GM18517 (cell line): ENCODE measurements around the gene PLCH1.

Experiments used
- ATAC-seq: cut with Tn5 transposase; IDR thresholded peaks from one replicate; pipeline ENCODE4 v1.9.1; 2021; ENCODE audit warnings: mild to moderate bottlenecking, moderate library complexity; ENCODE audit not compliant: unreplicated experiment

PLCH1 gene

DNA sequence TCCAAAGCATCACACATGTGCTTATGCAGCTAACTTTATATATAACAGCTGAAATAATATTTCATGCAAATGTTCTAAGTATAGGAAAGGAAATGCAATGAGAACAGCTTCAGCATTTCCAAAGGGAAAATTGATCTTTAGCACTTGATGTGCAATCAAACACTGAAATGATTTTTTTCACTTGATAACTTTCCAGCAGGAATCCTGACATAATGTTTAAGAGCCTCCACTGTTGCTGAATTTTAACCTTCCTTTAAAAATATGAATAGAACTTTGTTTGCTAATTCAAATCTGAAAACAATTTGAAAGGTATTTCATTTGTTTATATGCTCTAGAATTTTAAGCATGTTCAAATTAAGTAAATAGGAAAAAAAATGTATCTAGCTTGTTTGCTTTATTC is 354.5 kb downstream of the PLCH1 start:
- ATAC-seq = no peak

DNA sequence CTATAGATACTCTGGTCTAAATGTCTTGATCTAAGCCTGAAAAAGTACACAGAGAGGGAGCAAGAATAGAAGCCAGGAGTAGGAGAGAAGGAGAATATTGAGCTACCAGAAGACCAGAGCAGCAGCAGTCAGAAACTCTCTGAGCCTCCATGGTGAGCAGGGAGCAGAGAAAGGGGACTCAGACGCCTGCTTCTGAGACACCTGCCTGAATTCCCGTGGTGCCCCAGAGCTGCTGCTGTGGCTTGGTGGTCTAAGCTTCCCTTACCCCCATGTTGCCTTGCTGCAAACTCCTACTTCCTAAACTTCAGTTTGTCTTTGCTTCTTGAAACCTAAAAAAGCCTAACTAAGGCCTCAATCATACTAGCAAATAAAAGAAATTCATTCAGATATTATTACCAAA is 356.5 kb downstream of the PLCH1 start:
- ATAC-seq = no peak

DNA sequence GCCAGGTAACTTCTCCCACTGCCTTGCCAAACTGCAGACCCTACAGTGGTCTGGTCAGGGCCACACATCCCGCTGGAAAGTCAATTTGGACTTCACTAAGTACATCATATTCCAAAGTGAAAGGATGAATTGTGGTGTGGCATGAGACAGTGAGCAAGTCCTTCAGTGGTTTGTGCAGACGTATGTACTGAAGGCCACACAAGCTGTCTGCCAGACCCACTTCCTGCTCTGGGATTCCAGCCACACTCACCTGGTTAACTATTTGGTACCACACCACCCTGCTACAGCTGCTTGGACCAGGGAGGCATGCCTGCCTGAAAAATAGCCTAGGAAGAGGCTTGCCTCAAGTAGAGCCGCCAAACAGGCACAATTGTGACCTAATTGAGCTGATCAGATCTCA is 357.3 kb downstream of the PLCH1 start:
- no peak for ATAC-seq

DNA sequence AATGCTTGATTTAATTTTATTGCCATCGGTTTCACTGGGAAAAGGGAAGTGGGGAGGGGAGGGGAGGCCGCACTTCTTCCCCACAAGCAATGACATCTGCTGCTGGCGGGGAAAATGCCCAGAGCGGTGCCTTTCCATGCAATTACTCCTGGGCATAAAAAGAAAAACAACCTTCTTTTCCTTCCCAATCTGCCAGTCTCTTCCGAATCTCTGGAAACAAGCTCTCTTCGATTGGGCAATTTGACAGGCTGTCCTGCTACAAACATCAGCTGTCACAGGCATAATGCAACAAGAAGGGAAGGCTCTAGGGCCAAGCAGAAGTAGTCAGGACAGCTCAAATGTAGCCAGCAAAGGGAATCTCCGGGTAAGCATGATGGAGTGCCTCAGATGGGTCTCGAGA is 358.0 kb downstream of the PLCH1 start:
- no peak for ATAC-seq

DNA sequence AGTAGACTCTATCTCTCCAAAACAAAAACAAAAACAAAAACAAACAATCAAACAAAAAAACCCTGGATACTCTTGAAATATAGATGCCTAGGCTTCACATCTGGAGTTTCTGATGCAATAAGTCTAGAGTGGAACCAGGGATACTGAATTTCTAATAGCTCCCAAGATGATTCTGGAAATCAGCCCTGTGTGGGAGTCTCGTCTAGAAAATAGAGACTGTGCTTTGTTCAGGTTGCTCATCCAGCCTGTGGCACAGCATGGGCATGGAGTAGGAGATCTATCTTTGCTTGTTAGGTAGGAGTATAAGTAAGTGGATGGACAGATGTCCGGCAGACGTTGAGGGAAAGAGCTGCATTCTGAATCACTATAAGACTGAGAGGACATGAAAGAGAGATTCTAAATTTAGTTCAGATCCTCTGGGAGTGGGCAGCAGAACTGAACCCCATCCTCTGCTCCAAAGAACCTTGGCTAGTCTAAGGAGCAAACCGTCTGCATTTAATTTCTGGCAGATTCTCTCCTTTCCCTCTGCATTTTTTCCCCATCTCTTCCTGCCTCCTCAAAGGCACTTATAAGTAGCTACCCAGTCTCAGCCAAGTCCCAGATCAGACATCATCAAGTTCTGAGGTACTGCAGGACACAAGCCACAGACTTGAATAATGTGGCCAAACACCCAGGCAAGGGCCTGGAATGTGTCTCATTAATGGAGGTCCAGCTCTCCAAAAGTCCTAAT is 358.8 kb downstream of the PLCH1 start:
- ATAC-seq = no peak

DNA sequence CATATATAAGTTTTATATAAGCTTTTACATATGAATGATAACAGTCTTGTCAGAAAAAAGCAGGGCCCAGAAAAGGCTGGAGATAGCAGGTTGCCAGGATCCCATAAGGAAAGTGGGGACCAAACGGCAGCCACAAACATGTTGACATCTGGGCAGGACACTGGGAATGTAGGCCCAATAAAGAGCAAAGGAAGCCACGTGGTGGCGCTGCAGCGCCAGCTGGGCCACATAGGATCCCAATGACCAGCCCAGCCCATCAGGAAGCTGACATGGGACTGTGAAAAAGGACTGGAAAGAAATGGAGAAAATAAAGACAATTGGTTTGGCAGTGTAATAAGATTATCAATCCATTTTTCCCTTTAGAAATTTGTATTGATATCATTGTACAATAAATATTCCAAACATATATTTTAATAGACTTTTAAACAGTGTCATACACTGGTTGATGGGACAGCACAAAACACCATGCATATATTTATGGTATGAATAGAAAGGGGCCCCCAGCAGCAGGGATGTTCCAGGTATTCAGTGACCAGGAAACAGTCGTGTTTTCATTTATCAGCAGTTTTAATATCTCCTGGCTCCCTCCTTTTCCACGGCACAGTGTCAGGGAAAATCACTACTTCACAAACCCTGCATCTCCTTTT is 362.4 kb downstream of the PLCH1 start:
- ATAC-seq = no peak

DNA sequence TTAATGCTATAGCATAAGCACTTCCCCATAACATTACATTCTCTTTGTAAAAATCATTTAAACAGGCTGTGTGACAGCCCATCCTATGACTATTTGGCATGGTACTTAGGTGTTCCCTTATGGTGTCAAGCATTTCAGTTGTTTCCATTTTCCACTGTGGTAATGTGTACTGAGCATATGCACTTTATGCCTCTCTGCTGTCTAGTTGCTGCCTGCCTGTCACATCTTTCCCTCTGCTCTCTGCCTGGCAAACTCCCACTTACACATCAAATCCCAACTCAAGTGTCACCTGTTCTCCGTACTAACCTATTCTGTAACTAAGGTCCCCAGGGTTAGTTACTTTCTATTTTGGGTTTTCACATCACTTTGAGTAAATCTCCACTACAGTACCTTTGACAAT is 367.0 kb downstream of the PLCH1 start:
- ATAC-seq = no peak

DNA sequence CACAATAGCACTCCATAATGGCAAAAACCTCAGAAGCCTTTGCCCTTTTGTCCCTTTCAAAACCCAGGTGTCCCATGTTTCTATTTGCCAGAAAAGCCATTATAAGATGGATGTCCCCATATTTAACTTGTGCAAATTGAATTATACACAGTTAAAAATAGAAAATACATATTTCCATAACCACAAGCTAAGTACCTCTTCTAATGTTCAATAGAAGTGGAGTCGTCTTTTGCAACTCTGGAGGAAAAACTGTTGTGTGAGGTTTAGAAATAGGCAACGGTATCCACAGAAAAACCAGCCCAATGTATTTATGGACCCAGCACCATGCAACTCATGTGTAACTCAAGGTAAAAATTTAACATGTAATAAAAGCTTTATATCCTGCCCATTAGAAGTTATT is 367.8 kb downstream of the PLCH1 start:
- ATAC-seq = no peak

DNA sequence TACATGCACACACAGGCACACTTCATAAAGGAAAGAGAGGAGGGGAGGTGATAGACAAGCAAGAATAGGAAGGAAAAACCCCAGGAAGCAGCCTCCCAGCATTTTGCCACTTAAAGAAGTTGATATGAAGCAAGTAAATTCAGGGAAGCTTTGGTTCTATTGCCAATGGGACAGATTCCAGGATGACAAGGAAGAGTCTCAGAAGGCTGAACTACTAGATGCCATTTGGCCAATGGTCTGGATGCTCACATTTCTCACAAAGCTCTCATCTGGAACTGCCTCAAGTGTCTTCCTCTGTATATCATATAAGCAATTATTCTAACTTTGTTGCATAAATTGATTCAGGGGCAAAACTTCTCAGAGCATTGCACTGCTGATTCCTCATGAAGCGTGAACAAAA is 372.6 kb downstream of the PLCH1 start:
- ATAC-seq = no peak

DNA sequence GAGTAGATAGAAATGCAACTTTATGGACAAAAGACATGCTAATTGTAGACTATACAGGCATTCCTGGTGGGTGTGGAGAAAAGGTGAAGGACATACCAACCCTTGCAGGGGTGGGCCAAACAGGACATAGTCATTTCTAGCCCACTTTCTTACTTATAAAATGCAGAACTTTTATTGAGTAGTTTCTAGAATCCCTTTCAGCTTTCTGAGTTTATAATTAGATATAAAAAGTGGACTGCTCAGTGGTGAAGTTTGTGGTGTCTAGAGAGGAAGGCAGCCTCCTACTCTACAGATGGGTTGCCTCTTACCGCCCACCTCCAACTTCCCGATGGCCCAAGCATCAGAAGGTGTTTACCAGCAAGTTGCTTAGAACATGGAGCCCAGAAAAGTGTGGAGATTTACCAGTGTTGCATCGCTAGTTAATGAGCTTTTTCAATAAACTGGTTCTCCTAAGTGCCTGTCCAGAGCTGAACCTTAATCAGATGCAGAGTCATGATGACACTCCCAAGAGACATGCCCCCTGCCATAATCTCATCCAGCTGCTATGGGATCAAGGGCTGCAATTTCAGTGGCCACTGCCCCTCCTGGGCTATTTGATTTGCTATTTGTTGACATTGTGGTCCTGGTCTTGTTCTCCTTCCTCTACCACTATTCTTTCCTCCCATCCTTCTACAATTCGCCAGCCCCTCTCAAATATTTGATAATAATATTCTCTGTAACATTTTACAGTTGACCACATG is 373.9 kb downstream of the PLCH1 start:
- ATAC-seq = no peak

DNA sequence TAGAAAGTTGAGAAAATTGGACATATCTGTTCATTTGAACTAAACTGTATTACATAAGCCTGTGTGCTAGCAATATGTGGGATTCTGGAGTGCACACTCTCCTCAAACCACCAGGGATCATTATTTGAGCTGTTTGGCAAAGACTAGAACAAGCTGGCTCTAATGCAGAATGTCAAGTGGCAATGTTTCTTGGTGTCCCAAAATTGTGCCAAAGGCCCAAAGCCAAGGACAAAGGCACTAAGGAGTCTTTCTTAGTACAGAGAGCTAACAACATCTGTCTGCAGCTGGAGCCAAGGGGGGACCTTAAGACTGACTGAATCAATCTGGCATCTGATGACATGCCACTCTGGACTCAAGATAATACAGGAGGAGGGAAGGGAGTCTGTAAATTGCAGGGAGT is 374.7 kb downstream of the PLCH1 start:
- ATAC-seq = no peak

DNA sequence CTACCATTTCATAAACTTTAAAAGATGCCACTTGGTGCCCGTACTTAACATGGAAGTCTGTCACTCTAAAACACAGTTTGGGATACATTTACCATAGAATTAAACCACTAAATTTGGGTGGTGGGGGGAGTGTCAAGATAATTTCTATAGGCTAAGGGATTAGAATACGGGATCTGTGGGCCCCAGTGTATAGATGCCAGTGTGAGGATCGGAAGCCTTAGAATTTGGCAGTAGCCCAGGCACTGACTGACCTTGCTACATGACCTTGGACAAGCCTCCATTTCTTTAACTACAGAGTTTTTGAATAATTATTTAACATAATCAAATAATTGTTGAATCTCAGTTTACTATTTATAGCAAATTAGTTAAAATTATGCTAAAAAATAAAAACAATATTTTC is 375.1 kb downstream of the PLCH1 start:
- ATAC-seq = no peak

DNA sequence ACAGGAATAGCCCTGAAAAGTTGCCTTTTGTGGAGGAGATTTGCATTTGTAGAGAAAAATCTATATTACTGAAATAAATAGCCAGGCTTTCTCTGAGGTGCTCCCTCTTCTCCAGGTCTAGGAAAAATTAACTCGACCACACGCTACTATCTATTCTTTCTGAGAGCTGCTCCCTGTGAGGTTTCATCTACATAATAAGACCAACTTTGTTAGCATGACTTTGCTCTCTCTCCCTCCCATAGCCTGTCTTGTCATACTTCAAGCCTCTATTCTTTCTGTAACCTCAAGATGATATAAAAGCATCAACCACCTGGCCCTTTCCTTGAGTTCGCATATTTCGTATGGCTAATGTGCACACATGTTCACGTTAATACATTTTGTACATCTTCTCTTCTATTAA is 375.6 kb downstream of the PLCH1 start:
- no peak for ATAC-seq

DNA sequence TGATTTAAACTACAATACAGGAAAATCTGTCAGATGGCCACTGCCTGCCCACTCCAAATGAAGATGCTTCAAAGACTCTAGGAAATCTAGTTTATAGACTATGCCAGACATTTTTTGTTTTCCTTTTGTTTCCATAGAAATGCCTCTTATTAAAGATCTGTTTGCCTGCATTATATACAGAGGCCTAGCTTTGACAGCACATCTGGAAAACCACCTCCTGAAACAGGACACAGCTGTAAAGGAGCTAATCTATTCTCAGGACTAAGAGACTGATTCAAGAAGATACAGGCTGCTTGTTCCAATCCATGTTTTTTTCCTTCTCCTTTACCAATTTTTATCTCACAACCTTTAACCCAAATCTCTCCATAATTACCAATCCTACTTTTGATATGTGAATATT is 376.1 kb downstream of the PLCH1 start:
- no peak for ATAC-seq

DNA sequence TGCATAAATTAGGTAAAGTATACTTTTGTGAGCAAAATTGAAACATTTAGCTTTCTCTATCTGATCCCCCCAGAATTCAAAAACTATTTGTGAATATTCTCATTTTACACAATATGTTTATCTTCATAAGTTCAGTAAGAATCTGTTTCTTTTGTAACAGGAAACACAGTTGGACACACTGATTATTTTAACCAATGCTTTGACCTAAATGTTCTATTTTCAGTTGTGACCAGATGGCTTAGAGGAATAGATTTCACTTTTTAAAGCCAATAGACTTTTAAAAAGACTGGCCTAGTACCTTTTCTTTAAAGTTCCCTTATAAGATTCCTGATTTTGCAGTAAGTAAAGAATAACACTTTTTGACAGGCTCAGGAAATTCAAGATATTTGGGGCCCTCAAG is 377.4 kb downstream of the PLCH1 start:
- ATAC-seq = no peak

DNA sequence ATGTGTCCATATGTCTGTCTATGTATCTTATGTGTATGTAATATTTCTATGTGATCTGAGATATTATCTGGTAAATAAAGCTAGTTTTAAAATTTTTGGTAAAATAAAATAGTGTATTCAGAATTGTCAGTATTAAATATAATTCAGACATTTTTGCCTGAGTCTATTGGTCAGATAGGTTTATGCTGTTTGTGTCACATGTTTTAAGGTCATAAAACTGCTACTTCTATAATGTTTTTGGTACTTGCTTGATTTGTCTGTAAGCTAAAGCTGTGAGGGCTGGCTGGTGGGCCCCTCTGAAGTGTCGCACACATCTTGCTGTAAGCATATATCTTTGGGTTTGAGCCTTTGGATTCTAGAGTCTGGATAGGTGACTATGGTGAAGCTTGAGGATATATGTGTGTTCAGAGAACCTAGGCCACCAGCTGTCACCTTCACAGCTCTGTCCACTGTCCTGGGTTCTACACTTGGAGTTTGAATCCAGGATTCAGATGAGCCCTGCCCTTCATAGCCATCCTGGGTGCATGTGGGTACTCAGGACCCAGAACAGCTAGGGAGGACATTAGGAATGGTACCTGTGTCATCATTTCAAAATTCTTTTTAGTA is 379.6 kb downstream of the PLCH1 start:
- no peak for ATAC-seq

DNA sequence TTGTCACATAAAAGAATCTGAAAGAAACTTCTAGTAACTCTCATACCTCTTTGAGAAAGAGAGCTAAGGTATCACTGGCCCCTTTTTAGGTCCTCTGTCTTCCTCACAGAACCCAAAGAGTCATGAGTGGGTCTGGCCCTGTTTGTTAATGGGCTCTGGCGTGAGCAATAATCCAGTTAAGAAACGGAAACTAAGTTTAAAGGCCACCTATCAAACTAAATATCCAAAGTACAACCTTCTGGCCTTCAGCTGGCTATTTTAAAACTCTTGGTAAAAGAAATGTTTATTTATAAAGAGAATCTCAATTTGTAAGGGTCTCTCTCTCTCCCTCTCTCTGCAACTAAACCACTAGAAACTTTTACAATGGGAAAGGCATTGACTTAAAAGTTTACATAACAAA is 380.4 kb downstream of the PLCH1 start:
- no peak for ATAC-seq

DNA sequence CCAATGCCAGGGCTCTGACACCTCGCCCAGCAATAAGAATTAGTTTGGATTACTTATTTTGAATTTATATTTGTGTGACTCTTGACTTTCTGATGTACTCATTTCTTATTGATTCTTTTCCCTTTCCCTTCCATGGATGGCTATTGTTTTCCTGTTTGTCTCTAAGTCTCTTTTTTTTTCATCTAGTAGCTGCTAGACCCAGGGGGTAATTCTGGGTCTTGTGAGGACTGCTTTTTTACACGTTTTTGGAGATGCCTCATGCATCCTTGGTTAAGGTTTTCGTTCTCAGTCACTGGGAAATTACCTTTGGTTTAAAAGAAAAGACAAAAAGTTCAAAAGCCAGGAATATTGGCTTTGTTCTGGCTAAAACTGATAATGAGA is 381.2 kb downstream of the PLCH1 start:
- ATAC-seq = no peak

DNA sequence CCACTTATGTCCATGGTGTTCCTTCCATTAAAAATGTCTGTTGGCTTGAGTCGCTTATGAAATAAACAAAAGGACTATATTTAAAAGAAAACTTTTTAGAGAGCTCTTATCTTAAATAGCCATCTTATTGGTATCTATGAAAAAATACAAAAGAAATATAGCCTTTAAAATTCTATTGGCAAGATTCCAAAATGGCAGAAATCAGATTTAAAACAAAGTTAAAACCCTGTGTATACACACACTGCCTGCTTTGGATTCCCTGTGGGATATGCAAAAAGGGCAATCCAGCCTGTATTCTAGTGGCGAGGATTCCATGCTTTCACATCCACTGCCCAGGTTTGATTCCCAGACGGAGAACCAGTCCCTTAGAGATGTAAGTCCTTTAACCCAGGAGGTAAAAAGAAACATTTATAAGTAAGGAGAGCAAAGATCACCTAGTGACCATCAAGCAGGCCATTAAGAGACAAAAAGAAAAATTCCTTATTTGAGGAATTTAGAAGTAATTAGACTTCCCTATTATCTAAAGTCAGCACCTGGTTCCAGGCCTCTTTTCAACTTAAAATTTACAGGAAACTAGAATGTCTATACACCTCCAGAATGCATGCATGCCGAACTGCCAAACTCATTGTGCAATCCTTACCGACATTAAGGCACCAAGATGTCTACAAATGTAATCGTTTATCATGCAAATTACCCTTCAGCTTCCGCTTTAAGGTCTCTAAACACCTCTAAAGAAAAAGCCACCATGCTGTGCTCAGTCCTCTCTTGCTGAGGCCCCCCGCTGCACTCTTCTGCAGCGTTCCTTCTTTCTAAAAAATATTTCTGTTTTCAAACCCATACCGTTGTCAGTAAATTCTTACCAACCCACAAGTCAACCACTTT is 381.8 kb downstream of the PLCH1 start:
- no peak for ATAC-seq

DNA sequence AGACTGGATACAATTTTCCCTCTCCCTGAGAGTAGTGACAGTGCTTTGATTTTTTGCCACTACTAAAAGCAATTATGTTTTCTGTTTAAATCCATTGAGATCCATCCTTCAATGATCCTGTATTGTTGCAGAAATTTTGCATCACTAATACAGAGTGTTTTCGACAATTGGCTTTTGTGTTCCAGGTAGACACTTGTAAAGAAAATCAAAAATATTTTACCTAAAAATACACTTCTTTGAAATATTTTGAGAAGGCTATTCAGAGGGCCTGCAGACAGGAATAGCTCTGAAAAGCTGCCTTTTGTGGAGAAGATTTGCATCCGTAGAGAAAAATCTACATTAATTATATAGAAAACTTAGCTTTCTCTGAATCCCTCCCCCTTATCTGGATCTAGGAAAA is 384.6 kb downstream of the PLCH1 start:
- ATAC-seq = no peak
